MG63 (cell line): ENCODE results near the gene PTPRS. TPM values are rescaled to one million over a fixed set of nuclear protein-coding genes. Genes with fewer than 3 reads are reported as not detected.

ENCODE experiments used
- total RNA-seq: library from RNA; depleted of rRNA; stranded (reverse); fragments of >200 nt; shearing (Covaris generic); gene quantifications from 2 replicates; pipeline ENCODE4 v1.2.3, GENCODE V29; 2014; ENCODE audit warnings: low replicate concordance; rRNA removed

Gene PTPRS
- total RNA-seq, 1 experiment from 2014 or later = 30.6 TPM

Other genes with a start within 250 kb of the PTPRS start
- gene ZNRF4, start 114.6 kb upstream of the PTPRS start, total RNA-seq = not detected in 2 replicates
- gene TINCR, start 227.1 kb upstream of the PTPRS start, total RNA-seq = 0.10 and 0.23 TPM in 2 replicates